PC-3 (cell line): ENCODE results near the gene ECHDC3. TPM values are rescaled to one million over a fixed set of nuclear protein-coding genes. Genes with fewer than 3 reads are reported as not detected.

Experiments used
- ATAC-seq: fragments of 200-7000 bp; cut with Tn5 transposase; 2 replicates; pipeline ENCODE4 v1.9.1; 2020; ENCODE audit warnings: mild to moderate bottlenecking, moderate library complexity
- BruUV-seq: library from RNA; stranded (reverse); fragments of 400-500 nt; replicated peaks from 2 replicates; lab custom pipeline; 2021; lab: Mats Ljungman, UMichigan
- CTCF ChIA-PET: fragments of 300-600 bp; sonication (Branson Sonifier 250); formaldehyde crosslinking; loops from one replicate; lab custom pipeline; 2022; ENCODE audit warnings: antibody characterized with exemption; lab: Charles Lee
- POLR2A ChIA-PET: fragments of 300-600 bp; sonication (Branson Sonifier 250); formaldehyde crosslinking; loops from one replicate; lab custom pipeline; 2022; ENCODE audit warnings: antibody characterized with exemption; ENCODE audit not compliant: unreplicated experiment; lab: Charles Lee
- DNase-seq: peaks from one replicate; pipeline ENCODE4 v3.0.0-alpha.2; 2015
- H2AFZ ChIP-seq: fragments of 300-600 bp; sonication (generic); 2 replicates; pipeline ENCODE4 v1.6.0; 2016; ENCODE audit warnings: antibody characterized with exemption, low read length
- H3F3A ChIP-seq: fragments of 300-600 bp; sonication (generic); one replicate; pipeline ENCODE4 v1.6.0; 2017; ENCODE audit warnings: antibody characterized with exemption, low read length, control low read depth, mild to moderate bottlenecking; ENCODE audit not compliant: unreplicated experiment
- H3K27ac ChIP-seq: fragments of 300-600 bp; sonication (generic); 2 replicates; pipeline ENCODE4 v1.5.1; 2016; ENCODE audit warnings: mild to moderate bottlenecking, low read length
- H3K27me3 ChIP-seq: fragments of 300-600 bp; sonication (generic); 2 replicates; pipeline ENCODE4 v1.6.1; 2016; ENCODE audit warnings: low read length, mixed read lengths
- H3K36me3 ChIP-seq: fragments of 300-600 bp; sonication (generic); 2 replicates; pipeline ENCODE4 v1.6.1; 2016; ENCODE audit warnings: low read depth, mixed run types, low read length, mixed read lengths
- H3K4me1 ChIP-seq: fragments of 300-600 bp; sonication (generic); 2 replicates; pipeline ENCODE4 v1.5.1; 2016; ENCODE audit warnings: low read length; ENCODE audit not compliant: insufficient read depth
- H3K4me2 ChIP-seq: fragments of 300-600 bp; sonication (generic); 2 replicates; pipeline ENCODE4 v1.6.0; 2016; ENCODE audit warnings: low read length
- H3K4me3 ChIP-seq: fragments of 300-600 bp; sonication (generic); 2 replicates; pipeline ENCODE4 v1.5.1; 2016; ENCODE audit warnings: mild to moderate bottlenecking, low read length, mixed read lengths
- H3K79me2 ChIP-seq: fragments of 300-600 bp; sonication (generic); 2 replicates; pipeline ENCODE4 v1.6.1; 2017; ENCODE audit warnings: low read length, mixed read lengths
- H3K9ac ChIP-seq: fragments of 300-600 bp; sonication (generic); 2 replicates; pipeline ENCODE4 v1.6.0; 2016; ENCODE audit warnings: mild to moderate bottlenecking, low read length
- H3K9me2 ChIP-seq: fragments of 300-600 bp; sonication (generic); replicated peaks from 2 replicates; pipeline ENCODE4 v1.6.1; 2016; ENCODE audit warnings: mixed run types, low read length, mixed read lengths
- H3K9me3 ChIP-seq: fragments of 300-600 bp; sonication (generic); 2 replicates; pipeline ENCODE4 v1.6.1; 2016; ENCODE audit warnings: low read length, mixed read lengths
- H4K20me1 ChIP-seq: fragments of 300-600 bp; sonication (generic); 2 replicates; pipeline ENCODE4 v1.6.1; 2016; ENCODE audit warnings: low read length, mixed read lengths
- CTCF ChIP-seq: fragments of 300-600 bp; sonication (generic); conservative IDR thresholded peaks from 2 replicates; pipeline ENCODE4 v1.5.1; 2017; ENCODE audit warnings: antibody characterized with exemption, low read depth, mild to moderate bottlenecking, low read length
- EZH2 ChIP-seq: fragments of 300-600 bp; sonication (generic); IDR thresholded peaks from one replicate; pipeline ENCODE4 v1.6.1; 2017; ENCODE audit warnings: antibody characterized with exemption, mild to moderate bottlenecking, low read length; ENCODE audit not compliant: unreplicated experiment
- EZH2phosphoT487 ChIP-seq: fragments of 300-600 bp; sonication (generic); IDR thresholded peaks from 2 replicates; pipeline ENCODE4 v1.6.1; 2018; ENCODE audit warnings: mild to moderate bottlenecking, antibody characterized with exemption, low read length, borderline replicate concordance
- intact Hi-C: fragments of 100-400 bp; cut with micrococcal nuclease; formaldehyde crosslinking; loops from 2 replicates; pipeline ENCODE4 v1.9.0; 2023
- total RNA-seq: library from RNA; depleted of rRNA; stranded (reverse); fragments of >200 nt; gene quantifications from 2 replicates; pipeline ENCODE4 v1.2.3, GENCODE V29; 2014

Gene ECHDC3
- total RNA-seq, 1 experiment from 2014 or later = not detected

- H4K20me1 ChIP-seq = no peaks in the 10 kb centered on the region
- H2AFZ ChIP-seq = no peak overlapping the region
- no peaks in the 10 kb centered on the region for H3K36me3 ChIP-seq
- no peaks in the 10 kb centered on the region for H3K27me3 ChIP-seq
- ATAC-seq (no peak), DNase-seq (no peak)
- peak overlapping the region; percentile 96 for H3K27ac ChIP-seq
- POLR2A ChIA-PET = no interaction called here
- H3F3A ChIP-seq = no peaks in the 10 kb centered on the region
- H3K4me2 ChIP-seq = 0 out of 2 replicates have a peak overlapping the region, but pooled peaks have one; percentile 19
- intact Hi-C loops = no loop called here
- peak overlapping the region; percentile 74 for H3K9ac ChIP-seq
- H3K9me2 ChIP-seq = no peaks in the 10 kb centered on the region
- TF ChIP-seq EZH2phosphoT487 = no peak
- no peak for TF ChIP-seq CTCF
- no peak for TF ChIP-seq EZH2
- H3K79me2 ChIP-seq = no peaks in the 10 kb centered on the region
- H3K9me3 ChIP-seq = no peaks in the 10 kb centered on the region
- BruUV-seq = no TSS peak
- CTCF ChIA-PET = no interaction called here
- peaks cover 24% of the 10 kb centered on the region for H3K4me1 ChIP-seq
- H3K4me3 ChIP-seq = no peak overlapping the region
Measured at GRCh38 chr10:11720260-11720741, 21.9 kb upstream of the ECHDC3 start.

- H3K79me2 ChIP-seq = no peaks in the 10 kb centered on the region
- no peaks in the 10 kb centered on the region for H3K27me3 ChIP-seq
- peaks cover 11% of the 10 kb centered on the region for H3K4me1 ChIP-seq
- H3K27ac ChIP-seq = no peak overlapping the region
- H3K9me2 ChIP-seq = no peaks in the 10 kb centered on the region
- TF ChIP-seq CTCF (no peak), EZH2phosphoT487 (no peak), EZH2 (no peak)
- CTCF ChIA-PET = no interaction called here
- no peaks in the 10 kb centered on the region for H4K20me1 ChIP-seq
- POLR2A ChIA-PET = interaction anchor here (0.8 kb wide), 1 partner anchor 187 kb away, joined by 4 read pairs; no protein-coding TSS in a partner anchor
- H3K9ac ChIP-seq = no peak overlapping the region
- H2AFZ ChIP-seq = no peak overlapping the region
- H3F3A ChIP-seq = no peaks in the 10 kb centered on the region
- DNase-seq (no peak), ATAC-seq (no peak)
- H3K9me3 ChIP-seq = no peaks in the 10 kb centered on the region
- BruUV-seq = no TSS peak
- no peak overlapping the region for H3K4me2 ChIP-seq
- H3K4me3 ChIP-seq = no peak overlapping the region
- no peaks in the 10 kb centered on the region for H3K36me3 ChIP-seq
- intact Hi-C loops = no loop called here
Measured at GRCh38 chr10:11721806-11722205, 20.4 kb upstream of the ECHDC3 start.

GRCh38 chr10:11723359-11723758 is 18.8 kb upstream of the ECHDC3 start:
- H3K9me3 ChIP-seq = no peaks in the 10 kb centered on the region
- no peak overlapping the region for H3K4me2 ChIP-seq
- H3K9me2 ChIP-seq = no peaks in the 10 kb centered on the region
- H2AFZ ChIP-seq = no peak overlapping the region
- H3K36me3 ChIP-seq = no peaks in the 10 kb centered on the region
- ATAC-seq (no peak), DNase-seq (no peak)
- H4K20me1 ChIP-seq = no peaks in the 10 kb centered on the region
- ChIA-PET POLR2A (no interaction called here), CTCF (no interaction called here)
- H3K79me2 ChIP-seq = no peaks in the 10 kb centered on the region
- no peaks in the 10 kb centered on the region for H3F3A ChIP-seq
- H3K4me1 ChIP-seq = peaks cover 10% of the 10 kb centered on the region
- TF ChIP-seq EZH2 = no peak
- no peaks in the 10 kb centered on the region for H3K27me3 ChIP-seq
- no peak overlapping the region for H3K9ac ChIP-seq
- intact Hi-C loops = no loop called here
- H3K4me3 ChIP-seq = no peak overlapping the region
- no TSS peak for BruUV-seq
- H3K27ac ChIP-seq = no peak overlapping the region
